ENCODE data around the gene CDKN2B-AS1.

CDKN2B-AS1 gene

GRCh38 chr9:22084336-22085035, 89.9 kb downstream of the CDKN2B-AS1 start:
- peak; percentile 72 for DNase-seq (ENCODE audit: low spot score)

GRCh38 chr9:22088053-22088716, 93.6 kb downstream of the CDKN2B-AS1 start:
- DNase-seq (ENCODE audit: low spot score): no peak

GRCh38 chr9:22088717-22089061, 94.1 kb downstream of the CDKN2B-AS1 start:
- no peak for DNase-seq (ENCODE audit: low spot score)

GRCh38 chr9:22097707-22098106, 103.1 kb downstream of the CDKN2B-AS1 start:
- peak; percentile 38 for DNase-seq (ENCODE audit: low spot score)

GRCh38 chr9:22098643-22099332, 104.2 kb downstream of the CDKN2B-AS1 start:
- DNase-seq (ENCODE audit: low spot score): no peak

- DNase-seq (ENCODE audit: low spot score): no peak
Observed at GRCh38 chr9:22100626-22101025, 106.0 kb downstream of the CDKN2B-AS1 start.

GRCh38 chr9:22102146-22103053, 107.8 kb downstream of the CDKN2B-AS1 start:
- no peak for DNase-seq (ENCODE audit: low spot score)

GRCh38 chr9:22103685-22104575, 109.3 kb downstream of the CDKN2B-AS1 start:
- DNase-seq (ENCODE audit: low spot score): no peak

GRCh38 chr9:22105005-22105722, 110.6 kb downstream of the CDKN2B-AS1 start:
- no peak for DNase-seq (ENCODE audit: low spot score)

- DNase-seq (ENCODE audit: low spot score): no peak
Observed at GRCh38 chr9:22107202-22108045, 112.8 kb downstream of the CDKN2B-AS1 start.

GRCh38 chr9:22108581-22109370, 114.2 kb downstream of the CDKN2B-AS1 start:
- no peak for DNase-seq (ENCODE audit: low spot score)

GRCh38 chr9:22111176-22111953, 116.8 kb downstream of the CDKN2B-AS1 start:
- no peak for DNase-seq (ENCODE audit: low spot score)

- DNase-seq (ENCODE audit: low spot score): peak; percentile 46
Observed at GRCh38 chr9:22111954-22112247, 117.3 kb downstream of the CDKN2B-AS1 start.

- no peak for DNase-seq (ENCODE audit: low spot score)
Observed at GRCh38 chr9:22112870-22113821, 118.6 kb downstream of the CDKN2B-AS1 start.

GRCh38 chr9:22114956-22115355, 120.4 kb downstream of the CDKN2B-AS1 start:
- DNase-seq (ENCODE audit: low spot score): no peak

- DNase-seq (ENCODE audit: low spot score): peak; percentile 12
Observed at GRCh38 chr9:22116758-22117157, 122.2 kb downstream of the CDKN2B-AS1 start.
